Adrenal gland (tissue), 5 donors: Measurements from ENCODE around the gene MARCHF2.

ENCODE experiments used
- CTCF ChIP-seq, 6 experiments: fragments of 450-650 bp in 4 of 6; fragments of 200-600 bp in 2 of 6; sonication (generic) in 1 of 6; IDR thresholded peaks; 1 replicate in 5 of 6; 2 replicates in 1 of 6; pipeline versions ENCODE4 v1.5.1 to v1.8.0; 2016 to 2021; ENCODE audit warnings: antibody characterized with exemption in 6 of 6, mild to moderate bottlenecking in 2 of 6, moderate library complexity in 1 of 6
- POLR2A ChIP-seq, 2 donors: fragments of 450-650 bp; IDR thresholded peaks; one replicate each; pipeline ENCODE4 v1.6.1; 2017; ENCODE audit warnings: antibody characterized with exemption in 2 of 2, mild to moderate bottlenecking in 2 of 2, moderate library complexity in 1 of 2
- donor health status: DM: no; HTN: no; CAD: no.

GRCh38 chr19:8421484-8422461, 8.7 kb downstream of the MARCHF2 start:
- TF ChIP-seq CTCF (IDR thresholded peaks at IDR 0.05): no peak
- no peak for TF ChIP-seq POLR2A (IDR thresholded peaks at IDR 0.05)
